ENCODE measurements around the gene ASPM.

ASPM gene

GRCh38 chr1:197146101-197147095 is at the start of gene ASPM:
ASPM (minus strand) TSS chr1:197146669; CDS start chr1:197146437, 232 bp downstream.
- Histone ChIP-seq H3K4me1 (ENCODE audit: control insufficient read depth, insufficient read depth, low read length) (no peaks in the 10 kb centered on the region), H3K36me3 (ENCODE audit: control insufficient read depth, insufficient read depth, low read length) (no peaks in the 10 kb centered on the region), H3K4me3 (ENCODE audit: low read length) (peak within 1 kb of the TSS; percentile 81), H3K27me3 (ENCODE audit: control insufficient read depth, insufficient read depth, low read length) (no peaks in the 10 kb centered on the region), H3K27ac (ENCODE audit: low read depth, low read length) (no peak within 1 kb of the TSS), H3K9ac (ENCODE audit: low read length) (no peak within 1 kb of the TSS)

- H3K27ac ChIP-seq (ENCODE audit: low read depth, low read length): no peak overlapping the region
- no peaks in the 10 kb centered on the region for H3K4me1 ChIP-seq (ENCODE audit: control insufficient read depth, insufficient read depth, low read length)
- H3K36me3 ChIP-seq (ENCODE audit: control insufficient read depth, insufficient read depth, low read length): no peaks in the 10 kb centered on the region
- no peak overlapping the region for H3K4me3 ChIP-seq (ENCODE audit: low read length)
- no peak overlapping the region for H3K9ac ChIP-seq (ENCODE audit: low read length)
- no peaks in the 10 kb centered on the region for H3K27me3 ChIP-seq (ENCODE audit: control insufficient read depth, insufficient read depth, low read length)
These were observed 48.6 kb upstream of the ASPM start for GRCh38 chr1:197195100-197195499.

GRCh38 chr1:197184190-197184589 is 37.7 kb upstream of the ASPM start:
- Histone ChIP-seq H3K36me3 (ENCODE audit: control insufficient read depth, insufficient read depth, low read length) (peaks cover 9% of the 10 kb centered on the region), H3K27me3 (ENCODE audit: control insufficient read depth, insufficient read depth, low read length) (no peaks in the 10 kb centered on the region)

GRCh38 chr1:197183195-197183748 is 36.8 kb upstream of the ASPM start:
- Histone ChIP-seq H3K4me3 (ENCODE audit: low read length) (no peak overlapping the region), H3K36me3 (ENCODE audit: control insufficient read depth, insufficient read depth, low read length) (peaks cover 9% of the 10 kb centered on the region), H3K9ac (ENCODE audit: low read length) (no peak overlapping the region)

More at GRCh38 chr1:197184190-197184589, 37.7 kb upstream of the ASPM start:
- H3K9ac ChIP-seq (ENCODE audit: low read length): no peak overlapping the region
- H3K4me1 ChIP-seq (ENCODE audit: control insufficient read depth, insufficient read depth, low read length): no peaks in the 10 kb centered on the region
- H3K4me3 ChIP-seq (ENCODE audit: low read length): no peak overlapping the region
- no peak overlapping the region for H3K27ac ChIP-seq (ENCODE audit: low read depth, low read length)

GRCh38 chr1:197182716-197183115 is 36.2 kb upstream of the ASPM start:
- Histone ChIP-seq H3K4me1 (ENCODE audit: control insufficient read depth, insufficient read depth, low read length) (no peaks in the 10 kb centered on the region), H3K27me3 (ENCODE audit: control insufficient read depth, insufficient read depth, low read length) (no peaks in the 10 kb centered on the region), H3K36me3 (ENCODE audit: control insufficient read depth, insufficient read depth, low read length) (peaks cover 6% of the 10 kb centered on the region), H3K4me3 (ENCODE audit: low read length) (no peak overlapping the region), H3K27ac (ENCODE audit: low read depth, low read length) (no peak overlapping the region), H3K9ac (ENCODE audit: low read length) (no peak overlapping the region)

More at GRCh38 chr1:197183195-197183748, 36.8 kb upstream of the ASPM start:
- no peaks in the 10 kb centered on the region for H3K4me1 ChIP-seq (ENCODE audit: control insufficient read depth, insufficient read depth, low read length)
- H3K27me3 ChIP-seq (ENCODE audit: control insufficient read depth, insufficient read depth, low read length): no peaks in the 10 kb centered on the region
- H3K27ac ChIP-seq (ENCODE audit: low read depth, low read length): no peak overlapping the region

- H3K36me3 ChIP-seq (ENCODE audit: control insufficient read depth, insufficient read depth, low read length): peaks cover 4% of the 10 kb centered on the region
- H3K4me3 ChIP-seq (ENCODE audit: low read length): no peak overlapping the region
- no peaks in the 10 kb centered on the region for H3K4me1 ChIP-seq (ENCODE audit: control insufficient read depth, insufficient read depth, low read length)
- no peak overlapping the region for H3K9ac ChIP-seq (ENCODE audit: low read length)
- H3K27me3 ChIP-seq (ENCODE audit: control insufficient read depth, insufficient read depth, low read length): no peaks in the 10 kb centered on the region
- H3K27ac ChIP-seq (ENCODE audit: low read depth, low read length): no peak overlapping the region
These were observed 35.5 kb upstream of the ASPM start for GRCh38 chr1:197181982-197182381.

GRCh38 chr1:197180252-197180878 is 33.9 kb upstream of the ASPM start:
- H3K36me3 ChIP-seq (ENCODE audit: control insufficient read depth, insufficient read depth, low read length): peaks cover 2% of the 10 kb centered on the region
- no peak overlapping the region for H3K9ac ChIP-seq (ENCODE audit: low read length)
- H3K4me1 ChIP-seq (ENCODE audit: control insufficient read depth, insufficient read depth, low read length): no peaks in the 10 kb centered on the region
- no peaks in the 10 kb centered on the region for H3K27me3 ChIP-seq (ENCODE audit: control insufficient read depth, insufficient read depth, low read length)
- H3K4me3 ChIP-seq (ENCODE audit: low read length): no peak overlapping the region
- H3K27ac ChIP-seq (ENCODE audit: low read depth, low read length): no peak overlapping the region

GRCh38 chr1:197178998-197179397 is 32.5 kb upstream of the ASPM start:
- Histone ChIP-seq H3K27me3 (ENCODE audit: control insufficient read depth, insufficient read depth, low read length) (no peaks in the 10 kb centered on the region), H3K4me1 (ENCODE audit: control insufficient read depth, insufficient read depth, low read length) (no peaks in the 10 kb centered on the region), H3K36me3 (ENCODE audit: control insufficient read depth, insufficient read depth, low read length) (no peaks in the 10 kb centered on the region), H3K4me3 (ENCODE audit: low read length) (no peak overlapping the region), H3K9ac (ENCODE audit: low read length) (no peak overlapping the region), H3K27ac (ENCODE audit: low read depth, low read length) (no peak overlapping the region)

- H3K9ac ChIP-seq (ENCODE audit: low read length): no peak overlapping the region
- H3K27ac ChIP-seq (ENCODE audit: low read depth, low read length): no peak overlapping the region
- H3K4me1 ChIP-seq (ENCODE audit: control insufficient read depth, insufficient read depth, low read length): no peaks in the 10 kb centered on the region
These were observed 28.3 kb upstream of the ASPM start for GRCh38 chr1:197174818-197175217.

GRCh38 chr1:197173571-197174507 is 27.4 kb upstream of the ASPM start:
- Histone ChIP-seq H3K9ac (ENCODE audit: low read length) (no peak overlapping the region), H3K4me1 (ENCODE audit: control insufficient read depth, insufficient read depth, low read length) (no peaks in the 10 kb centered on the region), H3K27ac (ENCODE audit: low read depth, low read length) (no peak overlapping the region), H3K27me3 (ENCODE audit: control insufficient read depth, insufficient read depth, low read length) (no peaks in the 10 kb centered on the region), H3K4me3 (ENCODE audit: low read length) (no peak overlapping the region), H3K36me3 (ENCODE audit: control insufficient read depth, insufficient read depth, low read length) (no peaks in the 10 kb centered on the region)

More at GRCh38 chr1:197174818-197175217, 28.3 kb upstream of the ASPM start:
- Histone ChIP-seq H3K27me3 (ENCODE audit: control insufficient read depth, insufficient read depth, low read length) (no peaks in the 10 kb centered on the region), H3K4me3 (ENCODE audit: low read length) (no peak overlapping the region), H3K36me3 (ENCODE audit: control insufficient read depth, insufficient read depth, low read length) (no peaks in the 10 kb centered on the region)

GRCh38 chr1:197171531-197171930 is 25.1 kb upstream of the ASPM start:
- Histone ChIP-seq H3K4me3 (ENCODE audit: low read length) (no peak overlapping the region), H3K9ac (ENCODE audit: low read length) (no peak overlapping the region), H3K27me3 (ENCODE audit: control insufficient read depth, insufficient read depth, low read length) (no peaks in the 10 kb centered on the region), H3K36me3 (ENCODE audit: control insufficient read depth, insufficient read depth, low read length) (no peaks in the 10 kb centered on the region), H3K4me1 (ENCODE audit: control insufficient read depth, insufficient read depth, low read length) (no peaks in the 10 kb centered on the region), H3K27ac (ENCODE audit: low read depth, low read length) (no peak overlapping the region)

All from rectal smooth muscle tissue (tissue), 1 donor.